HL-60 (cell line): ENCODE results near the gene NIPBL.
A peak's percentile ranks its signal among the peaks of the same experiment; 100 is the strongest.

Source experiments
- POLR2AphosphoS5 ChIP-seq: IDR thresholded peaks from 2 replicates; pipeline ENCODE4 v1.6.1; 2012; ENCODE audit warnings: low read depth
- TF ChIP-seq, protein P1 (sequence below): IDR thresholded peaks from one replicate; pipeline ENCODE4 v1.5.1; 2011; ENCODE audit warnings: low read length, control low read depth, inconsistent platforms; ENCODE audit not compliant: insufficient read depth

DNA sequence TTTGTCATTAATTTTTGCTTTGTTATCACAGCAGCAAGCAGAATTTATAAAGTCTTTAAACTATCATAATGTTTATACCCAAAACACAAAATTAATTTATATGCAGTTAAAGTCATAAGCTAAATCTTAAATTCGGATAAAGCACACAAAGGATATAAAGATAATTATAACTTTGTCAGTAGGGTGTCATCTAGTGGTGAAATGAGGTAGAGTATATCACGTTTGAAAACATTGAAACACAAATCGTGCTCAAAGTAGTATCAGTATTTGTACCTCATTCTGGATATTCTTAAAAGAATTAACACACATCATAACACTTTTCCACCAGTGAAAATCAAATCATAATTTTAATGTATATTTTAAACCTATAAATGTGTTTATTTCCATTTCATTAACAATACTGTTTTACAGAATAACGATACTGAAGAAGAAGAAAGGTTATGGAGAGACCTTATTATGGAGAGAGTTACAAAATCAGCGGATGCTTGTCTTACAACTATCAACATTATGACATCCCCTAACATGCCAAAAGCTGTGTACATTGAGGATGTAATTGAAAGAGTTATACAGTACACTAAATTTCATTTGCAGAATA, 129.5 kb downstream of the NIPBL start:
- TF ChIP-seq, protein P1, sequence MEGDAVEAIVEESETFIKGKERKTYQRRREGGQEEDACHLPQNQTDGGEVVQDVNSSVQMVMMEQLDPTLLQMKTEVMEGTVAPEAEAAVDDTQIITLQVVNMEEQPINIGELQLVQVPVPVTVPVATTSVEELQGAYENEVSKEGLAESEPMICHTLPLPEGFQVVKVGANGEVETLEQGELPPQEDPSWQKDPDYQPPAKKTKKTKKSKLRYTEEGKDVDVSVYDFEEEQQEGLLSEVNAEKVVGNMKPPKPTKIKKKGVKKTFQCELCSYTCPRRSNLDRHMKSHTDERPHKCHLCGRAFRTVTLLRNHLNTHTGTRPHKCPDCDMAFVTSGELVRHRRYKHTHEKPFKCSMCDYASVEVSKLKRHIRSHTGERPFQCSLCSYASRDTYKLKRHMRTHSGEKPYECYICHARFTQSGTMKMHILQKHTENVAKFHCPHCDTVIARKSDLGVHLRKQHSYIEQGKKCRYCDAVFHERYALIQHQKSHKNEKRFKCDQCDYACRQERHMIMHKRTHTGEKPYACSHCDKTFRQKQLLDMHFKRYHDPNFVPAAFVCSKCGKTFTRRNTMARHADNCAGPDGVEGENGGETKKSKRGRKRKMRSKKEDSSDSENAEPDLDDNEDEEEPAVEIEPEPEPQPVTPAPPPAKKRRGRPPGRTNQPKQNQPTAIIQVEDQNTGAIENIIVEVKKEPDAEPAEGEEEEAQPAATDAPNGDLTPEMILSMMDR, result peak; percentile 42
- no peak for TF ChIP-seq POLR2AphosphoS5
